Mucosa of rectum (tissue), 2 donors: ENCODE data around the gene MAGI1.

Experiments used
- H3K27ac ChIP-seq, 2 donors: one replicate each; pipeline ENCODE4 v1.7.0; 2013; ENCODE audit warnings: inconsistent platforms in 2 of 2, low read depth in 2 of 2, low read length in 2 of 2
- H3K27me3 ChIP-seq, 2 donors: one replicate each; pipeline ENCODE4 v1.7.0; 2013; ENCODE audit warnings: low read length in 2 of 2; ENCODE audit not compliant: control insufficient read depth in 2 of 2, insufficient read depth in 2 of 2
- H3K36me3 ChIP-seq, 2 donors: one replicate each; pipeline ENCODE4 v1.7.0; 2013; ENCODE audit warnings: low read length in 2 of 2; ENCODE audit not compliant: control insufficient read depth in 2 of 2, insufficient read depth in 2 of 2
- H3K4me1 ChIP-seq, 2 donors: one replicate each; pipeline ENCODE4 v1.7.0; 2013; ENCODE audit warnings: low read length in 2 of 2, mild to moderate bottlenecking in 1 of 2; ENCODE audit not compliant: control insufficient read depth in 2 of 2, insufficient read depth in 2 of 2
- H3K4me3 ChIP-seq, 2 donors: one replicate each; pipeline ENCODE4 v1.7.0; 2013; ENCODE audit warnings: low read length in 2 of 2
- H3K9ac ChIP-seq, 2 donors: one replicate each; pipeline ENCODE4 v1.7.0; 2013; ENCODE audit warnings: low read length in 2 of 2, low read depth in 1 of 2, mild to moderate bottlenecking in 1 of 2
- H3K9me3 ChIP-seq, 2 donors: one replicate each; pipeline ENCODE4 v1.7.0; 2013; ENCODE audit warnings: low read length in 2 of 2; ENCODE audit not compliant: control insufficient read depth in 2 of 2
- donor health status: healthy.
- donor health status: Normal muscosa, but diverticular disease.

MAGI1 gene

GRCh38 chr3:65779390-65779789 lies 259.3 kb downstream of the MAGI1 start:
- no peaks in the 10 kb centered on the region for H3K4me1 ChIP-seq
- no peaks in the 10 kb centered on the region for H3K36me3 ChIP-seq
- no peaks in the 10 kb centered on the region for H3K27me3 ChIP-seq
- no peak overlapping the region for H3K9ac ChIP-seq
- no peak overlapping the region for H3K4me3 ChIP-seq
- H3K27ac ChIP-seq = no peak overlapping the region
- H3K9me3 ChIP-seq = no peaks in the 10 kb centered on the region

GRCh38 chr3:65778968-65779367 lies 259.8 kb downstream of the MAGI1 start:
- Histone ChIP-seq H3K9ac (no peak overlapping the region), H3K4me3 (no peak overlapping the region), H3K4me1 (no peaks in the 10 kb centered on the region), H3K9me3 (no peaks in the 10 kb centered on the region), H3K27ac (no peak overlapping the region), H3K36me3 (no peaks in the 10 kb centered on the region), H3K27me3 (no peaks in the 10 kb centered on the region)

- Histone ChIP-seq H3K27me3 (no peaks in the 10 kb centered on the region), H3K36me3 (no peaks in the 10 kb centered on the region), H3K27ac (no peak overlapping the region), H3K9me3 (no peaks in the 10 kb centered on the region), H3K4me3 (no peak overlapping the region), H3K4me1 (no peaks in the 10 kb centered on the region), H3K9ac (no peak overlapping the region)
These were observed 261.7 kb downstream of the MAGI1 start for GRCh38 chr3:65777050-65777449.

- H3K4me3 ChIP-seq = no peak overlapping the region
- H3K9me3 ChIP-seq = no peaks in the 10 kb centered on the region
- H3K36me3 ChIP-seq = no peaks in the 10 kb centered on the region
- no peak overlapping the region for H3K27ac ChIP-seq
- no peaks in the 10 kb centered on the region for H3K4me1 ChIP-seq
- H3K9ac ChIP-seq = no peak overlapping the region
- no peaks in the 10 kb centered on the region for H3K27me3 ChIP-seq
These were observed 262.2 kb downstream of the MAGI1 start for GRCh38 chr3:65776494-65776893.

- Histone ChIP-seq H3K9ac (no peak overlapping the region), H3K27ac (no peak overlapping the region), H3K9me3 (no peaks in the 10 kb centered on the region), H3K4me1 (no peaks in the 10 kb centered on the region), H3K36me3 (no peaks in the 10 kb centered on the region), H3K27me3 (no peaks in the 10 kb centered on the region), H3K4me3 (no peak overlapping the region)
These were observed 262.6 kb downstream of the MAGI1 start for GRCh38 chr3:65776081-65776480.

GRCh38 chr3:65772758-65773157 lies 266.0 kb downstream of the MAGI1 start:
- Histone ChIP-seq H3K9me3 (no peaks in the 10 kb centered on the region), H3K36me3 (no peaks in the 10 kb centered on the region), H3K27ac (no peak overlapping the region), H3K9ac (no peak overlapping the region), H3K4me3 (no peak overlapping the region), H3K27me3 (no peaks in the 10 kb centered on the region), H3K4me1 (no peaks in the 10 kb centered on the region)

- H3K4me1 ChIP-seq = no peaks in the 10 kb centered on the region
- H3K27me3 ChIP-seq = no peaks in the 10 kb centered on the region
- no peaks in the 10 kb centered on the region for H3K9me3 ChIP-seq
- H3K9ac ChIP-seq = no peak overlapping the region
- no peaks in the 10 kb centered on the region for H3K36me3 ChIP-seq
- no peak overlapping the region for H3K27ac ChIP-seq
- H3K4me3 ChIP-seq = no peak overlapping the region
These were observed 271.2 kb downstream of the MAGI1 start for GRCh38 chr3:65767551-65767950.

- H3K4me1 ChIP-seq = no peaks in the 10 kb centered on the region
- H3K27ac ChIP-seq = no peak overlapping the region
These were observed 276.5 kb downstream of the MAGI1 start for GRCh38 chr3:65762235-65762580.

GRCh38 chr3:65761446-65762234 lies 277.1 kb downstream of the MAGI1 start:
- Histone ChIP-seq H3K27me3 (no peaks in the 10 kb centered on the region), H3K4me1 (no peaks in the 10 kb centered on the region), H3K9me3 (no peaks in the 10 kb centered on the region), H3K4me3 (no peak overlapping the region), H3K9ac (no peak overlapping the region), H3K27ac (no peak overlapping the region), H3K36me3 (no peaks in the 10 kb centered on the region)

More at GRCh38 chr3:65762235-65762580, 276.5 kb downstream of the MAGI1 start:
- Histone ChIP-seq H3K4me3 (no peak overlapping the region), H3K9ac (no peak overlapping the region), H3K27me3 (no peaks in the 10 kb centered on the region), H3K9me3 (no peaks in the 10 kb centered on the region), H3K36me3 (no peaks in the 10 kb centered on the region)

- Histone ChIP-seq H3K4me1 (no peaks in the 10 kb centered on the region), H3K27ac (no peak overlapping the region), H3K27me3 (no peaks in the 10 kb centered on the region), H3K9me3 (no peaks in the 10 kb centered on the region), H3K36me3 (no peaks in the 10 kb centered on the region), H3K4me3 (no peak overlapping the region), H3K9ac (no peak overlapping the region)
These were observed 279.7 kb downstream of the MAGI1 start for GRCh38 chr3:65758876-65759598.
